ENCODE data around the gene POTEB. TPM values are rescaled to one million over a fixed set of nuclear protein-coding genes. Genes with fewer than 3 reads are reported as not detected.
"Not testable (repeated sequence)": the region's sequence is repeated elsewhere in the genome, so short reads cannot be mapped to it uniquely, and the experiment has no call there.

Gene POTEB
- not detected in 2 replicates for total RNA-seq (2014; rRNA removed; shearing (Covaris generic))

DNA sequence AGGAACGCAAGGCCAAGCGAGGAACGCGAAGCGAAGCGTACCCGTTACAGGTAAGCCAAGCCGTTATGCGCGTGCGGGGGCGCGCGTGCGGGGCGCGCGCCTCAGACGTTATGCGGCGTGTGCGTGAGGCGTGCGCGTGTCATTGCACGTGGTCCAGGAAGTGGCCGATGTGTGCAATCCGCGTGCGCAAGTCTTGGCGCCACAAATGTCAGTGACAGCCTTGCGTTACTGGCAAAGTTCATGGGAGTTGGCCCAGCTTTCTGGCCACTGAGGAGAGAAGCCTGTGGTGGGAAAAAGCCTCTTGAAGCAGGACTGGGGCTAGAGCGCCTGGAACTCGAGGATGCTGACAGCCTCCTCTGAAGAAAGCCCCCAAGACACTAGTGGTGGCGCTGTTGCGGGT is at the start of gene POTEB:
Gene POTEB, minus strand, starts transcription at position 101 of the 400 bp plus-strand sequence. CDS start 489 bp downstream, outside the sequence.
- DNase-seq (ENCODE audit: low spot score), result not testable (repeated sequence)

DNA sequence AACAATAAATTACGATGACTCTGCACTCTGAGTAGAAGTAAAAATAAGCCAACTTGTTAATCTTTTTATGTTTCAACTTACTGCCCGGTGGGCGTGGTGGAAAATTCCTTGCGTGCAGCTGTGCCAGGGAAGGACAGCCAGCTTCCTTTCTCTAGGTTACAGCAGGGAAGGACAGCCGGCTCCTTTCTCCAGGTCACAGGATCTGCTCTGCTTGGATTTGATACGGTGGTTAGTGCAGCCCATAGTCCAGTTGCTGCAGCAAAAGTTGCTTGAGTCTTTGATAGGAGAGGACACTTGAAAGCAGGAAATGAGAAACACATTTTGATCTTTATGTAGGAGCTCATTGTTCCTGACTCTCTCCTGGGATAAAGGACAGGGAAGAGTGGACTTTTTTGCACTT is 13.4 kb upstream of the POTEB start:
- not testable (repeated sequence) for DNase-seq (ENCODE audit: low spot score)

DNA sequence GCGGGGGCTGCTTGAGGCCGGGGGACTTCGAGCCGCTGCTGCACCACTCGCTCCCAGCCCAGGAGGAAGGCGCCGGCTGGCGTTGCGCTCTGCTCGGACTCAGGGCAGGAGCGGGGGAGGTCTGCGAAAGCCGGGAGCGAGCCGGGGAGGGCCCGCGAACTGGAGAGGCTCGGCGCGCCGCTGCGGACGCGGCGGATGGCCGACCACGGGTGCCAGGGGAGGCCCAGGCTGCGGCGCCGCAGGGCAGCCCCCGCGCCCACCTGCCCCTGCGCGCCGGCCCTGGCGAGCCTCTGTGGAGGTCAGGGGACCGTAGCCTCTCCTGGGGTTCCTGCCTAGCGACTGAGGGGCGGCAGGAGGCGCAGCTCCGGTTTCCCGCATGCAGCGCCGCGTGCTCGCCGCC is 12.0 kb upstream of the POTEB start:
- DNase-seq (ENCODE audit: low spot score), result not testable (repeated sequence)

DNA sequence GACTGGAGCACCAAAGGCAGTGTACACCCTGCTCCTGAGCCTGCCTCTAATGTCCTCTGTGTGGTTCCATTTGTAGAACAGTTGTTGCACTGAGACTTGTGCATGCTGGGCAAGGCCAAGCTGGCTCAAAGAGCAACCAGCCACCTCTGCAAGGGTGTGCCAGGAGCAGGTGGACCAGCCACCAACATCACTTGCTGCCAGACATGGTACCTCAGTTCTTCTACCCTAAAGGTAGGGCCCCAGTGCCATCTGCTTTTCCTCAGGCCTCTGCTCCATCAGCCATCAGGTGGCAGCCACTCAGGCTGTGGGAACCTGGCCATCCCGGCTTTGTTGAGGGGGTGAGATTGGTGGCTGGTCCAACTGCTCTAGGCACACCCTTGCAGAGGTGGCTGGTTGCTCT is 38.7 kb downstream of the POTEB start:
- not testable (repeated sequence) for DNase-seq (ENCODE audit: low spot score)

Other genes starting within 250 kb of the POTEB start
- not detected in 2 replicates for gene OR4M2, start 202.8 kb upstream of the POTEB start, total RNA-seq (2014; rRNA removed; shearing (Covaris generic))

Data from H4 (cell line).